ENCODE data around the gene ICAM4. TPM values are rescaled to one million over a fixed set of nuclear protein-coding genes. Genes with fewer than 3 reads are reported as not detected.

The ICAM4 gene
- total RNA-seq, 4 donors from 2014 or later = 0.29 to 0.78 (median 0.66) TPM; not detected in 1

GRCh38 chr19:10294368-10294697 is 7.6 kb downstream of the ICAM4 start:
- Histone ChIP-seq H3K9me3 (no peaks in the 10 kb centered on the region), H3K36me3 (no peaks in the 10 kb centered on the region), H3K27me3 (peaks cover 16 to 99% (median 76%) of the 10 kb centered on the region in 4 donors), H3K4me1 (peaks cover 41 to 70% (median 65%) of the 10 kb centered on the region in 4 donors), H3K4me3 (no peak overlapping the region), H3K27ac (replicated peaks in 1 of 4) (no peak overlapping the region)
- TF ChIP-seq EP300 (IDR thresholded peaks at IDR 0.05) = no peak
- TF ChIP-seq, protein P1, sequence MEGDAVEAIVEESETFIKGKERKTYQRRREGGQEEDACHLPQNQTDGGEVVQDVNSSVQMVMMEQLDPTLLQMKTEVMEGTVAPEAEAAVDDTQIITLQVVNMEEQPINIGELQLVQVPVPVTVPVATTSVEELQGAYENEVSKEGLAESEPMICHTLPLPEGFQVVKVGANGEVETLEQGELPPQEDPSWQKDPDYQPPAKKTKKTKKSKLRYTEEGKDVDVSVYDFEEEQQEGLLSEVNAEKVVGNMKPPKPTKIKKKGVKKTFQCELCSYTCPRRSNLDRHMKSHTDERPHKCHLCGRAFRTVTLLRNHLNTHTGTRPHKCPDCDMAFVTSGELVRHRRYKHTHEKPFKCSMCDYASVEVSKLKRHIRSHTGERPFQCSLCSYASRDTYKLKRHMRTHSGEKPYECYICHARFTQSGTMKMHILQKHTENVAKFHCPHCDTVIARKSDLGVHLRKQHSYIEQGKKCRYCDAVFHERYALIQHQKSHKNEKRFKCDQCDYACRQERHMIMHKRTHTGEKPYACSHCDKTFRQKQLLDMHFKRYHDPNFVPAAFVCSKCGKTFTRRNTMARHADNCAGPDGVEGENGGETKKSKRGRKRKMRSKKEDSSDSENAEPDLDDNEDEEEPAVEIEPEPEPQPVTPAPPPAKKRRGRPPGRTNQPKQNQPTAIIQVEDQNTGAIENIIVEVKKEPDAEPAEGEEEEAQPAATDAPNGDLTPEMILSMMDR (IDR thresholded peaks at IDR 0.05) = no peak
- DNase-seq (ENCODE audit: extremely low spot score) = no peak
- WGBS = 25% methylated on average over 11 of the region's 25 CpGs
- intact Hi-C loops (cut with DNase I) = no loop called here

- Histone ChIP-seq H3K27me3 (peaks cover 16 to 99% (median 66%) of the 10 kb centered on the region in 4 donors), H3K36me3 (no peaks in the 10 kb centered on the region), H3K4me1 (peaks cover 31 to 60% (median 55%) of the 10 kb centered on the region in 4 donors), H3K9me3 (no peaks in the 10 kb centered on the region), H3K27ac (replicated peaks in 1 of 4) (no peak overlapping the region), H3K4me3 (peak overlapping the region; percentile 25 to 47 (median 34))
- no peak for DNase-seq (ENCODE audit: extremely low spot score)
- intact Hi-C loops (cut with DNase I) = no loop called here
- under 1% methylated on average over 29 of the region's 48 CpGs for WGBS
- TF ChIP-seq EP300 (IDR thresholded peaks at IDR 0.05) (no peak), POLR2A (IDR thresholded peaks at IDR 0.05; ENCODE audit: low read depth) (no peak), POLR2AphosphoS5 (IDR thresholded peaks at IDR 0.05) (no peak)
- TF ChIP-seq, protein P1 (IDR thresholded peaks at IDR 0.05) = no peak
These were observed 8.6 kb downstream of the ICAM4 start for GRCh38 chr19:10295305-10295846.

- intact Hi-C loops (cut with DNase I) = no loop called here
- peaks cover 24 to 53% (median 49%) of the 10 kb centered on the region in 4 donors for H3K4me1 ChIP-seq
- no peaks in the 10 kb centered on the region for H3K9me3 ChIP-seq
- peak overlapping the region; percentile 25 to 47 (median 34) for H3K4me3 ChIP-seq
- H3K27ac ChIP-seq (replicated peaks in 1 of 4) = no peak overlapping the region
- TF ChIP-seq EP300 (IDR thresholded peaks at IDR 0.05) (no peak), POLR2AphosphoS5 (IDR thresholded peaks at IDR 0.05) (no peak), POLR2A (IDR thresholded peaks at IDR 0.05; ENCODE audit: low read depth) (no peak)
- TF ChIP-seq, protein P1 (IDR thresholded peaks at IDR 0.05) = no peak
- DNase-seq (ENCODE audit: extremely low spot score) = no peak
- H3K27me3 ChIP-seq = peaks cover 12 to 93% (median 60%) of the 10 kb centered on the region in 4 donors
- H3K36me3 ChIP-seq = no peaks in the 10 kb centered on the region
- WGBS = 9% methylated on average over 15 of the region's 58 CpGs
These were observed 9.3 kb downstream of the ICAM4 start for GRCh38 chr19:10295847-10296591.

DNA sequence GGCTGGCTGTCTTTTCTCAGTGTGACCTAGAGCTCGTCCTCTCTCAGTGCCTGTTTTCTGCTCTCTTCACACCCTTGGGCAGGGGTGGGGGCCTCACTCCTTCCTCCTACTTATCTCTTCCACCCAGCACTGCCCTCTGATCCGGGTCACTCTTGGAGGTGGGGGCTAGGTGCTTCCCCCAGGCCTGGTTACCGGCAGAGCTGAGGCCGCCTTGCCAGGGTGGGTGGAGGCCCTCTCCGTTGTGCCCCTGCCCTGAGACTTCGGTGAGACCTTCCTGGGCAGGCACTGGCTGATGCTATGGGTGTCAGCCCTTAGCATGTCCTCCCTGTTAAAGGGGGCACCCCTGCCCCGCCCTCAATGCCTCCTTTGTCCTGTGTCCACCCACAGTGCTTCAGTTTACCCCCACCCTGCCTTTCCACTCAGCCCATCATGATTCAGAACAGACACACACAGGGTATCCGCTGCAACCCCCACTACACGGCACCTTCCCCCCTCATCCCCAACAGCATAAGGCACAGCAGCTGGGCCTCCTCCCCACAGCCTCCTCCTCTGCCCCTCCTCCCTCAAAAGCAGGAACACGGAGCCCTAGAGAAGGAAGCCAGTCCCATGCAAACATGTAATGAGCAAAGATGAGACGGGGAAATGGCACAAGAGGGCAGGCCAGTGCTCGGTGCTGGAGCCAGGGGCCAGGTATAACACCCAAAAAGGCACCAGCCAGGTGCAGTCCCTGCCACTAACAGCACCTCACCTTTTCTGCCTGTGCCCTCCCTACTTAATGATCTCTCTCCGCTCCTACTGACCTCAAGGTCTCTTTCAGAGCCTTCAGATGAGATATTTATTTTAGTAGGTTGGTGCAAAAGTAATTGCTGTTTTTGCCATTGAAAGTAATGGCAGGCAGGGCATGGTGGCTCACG is 13.0 kb downstream of the ICAM4 start:
- intact Hi-C loops (cut with DNase I) = no loop called here
- H3K4me3 ChIP-seq = no peak overlapping the region
- peaks cover 0 to 5% (median 0%) of the 10 kb centered on the region in 4 donors for H3K36me3 ChIP-seq
- peaks cover 0 to 75% (median 23%) of the 10 kb centered on the region in 4 donors for H3K27me3 ChIP-seq
- no peak for DNase-seq (ENCODE audit: extremely low spot score)
- no peaks in the 10 kb centered on the region for H3K9me3 ChIP-seq
- TF ChIP-seq POLR2AphosphoS5 (IDR thresholded peaks at IDR 0.05) (no peak), EP300 (IDR thresholded peaks at IDR 0.05) (no peak), POLR2A (IDR thresholded peaks at IDR 0.05; ENCODE audit: low read depth) (no peak)
- TF ChIP-seq, protein P1 (IDR thresholded peaks at IDR 0.05) = no peak
- peaks cover 7 to 18% (median 15%) of the 10 kb centered on the region in 4 donors for H3K4me1 ChIP-seq
- H3K27ac ChIP-seq (replicated peaks in 1 of 4) = no peak overlapping the region
- WGBS = 45% methylated on average over 14 of the region's 14 CpGs

All from esophagus muscularis mucosa (tissue), 4 donors.